ENCODE results near the gene PPP6R1. TPM values are rescaled to one million over a fixed set of nuclear protein-coding genes. Genes with fewer than 3 reads are reported as not detected.
A peak's percentile ranks its signal among the peaks of the same experiment; 100 is the strongest.

The PPP6R1 gene
- total RNA-seq, 1 donor from 2014 or later: 73.0 TPM

- Mint-ChIP-seq H3K9me3 (no peaks in the 10 kb centered on the region), H3K4me1 (peaks cover 3% of the 10 kb centered on the region), H3K27ac (no peak overlapping the region), H3K27me3 (ENCODE audit: low read depth) (no peaks in the 10 kb centered on the region), H3K36me3 (peaks cover 14% of the 10 kb centered on the region), H3K4me3 (no peak overlapping the region)
- no peak for TF ChIP-seq CTCF (IDR thresholded peaks at IDR 0.05; ENCODE audit: unreplicated experiment)
- no peak for DNase-seq (ENCODE audit: low spot score in 2 of 2, unreplicated experiment in 2 of 2)
Measured at GRCh38 chr19:55229145-55229788, 29.6 kb downstream of the PPP6R1 start.

DNA sequence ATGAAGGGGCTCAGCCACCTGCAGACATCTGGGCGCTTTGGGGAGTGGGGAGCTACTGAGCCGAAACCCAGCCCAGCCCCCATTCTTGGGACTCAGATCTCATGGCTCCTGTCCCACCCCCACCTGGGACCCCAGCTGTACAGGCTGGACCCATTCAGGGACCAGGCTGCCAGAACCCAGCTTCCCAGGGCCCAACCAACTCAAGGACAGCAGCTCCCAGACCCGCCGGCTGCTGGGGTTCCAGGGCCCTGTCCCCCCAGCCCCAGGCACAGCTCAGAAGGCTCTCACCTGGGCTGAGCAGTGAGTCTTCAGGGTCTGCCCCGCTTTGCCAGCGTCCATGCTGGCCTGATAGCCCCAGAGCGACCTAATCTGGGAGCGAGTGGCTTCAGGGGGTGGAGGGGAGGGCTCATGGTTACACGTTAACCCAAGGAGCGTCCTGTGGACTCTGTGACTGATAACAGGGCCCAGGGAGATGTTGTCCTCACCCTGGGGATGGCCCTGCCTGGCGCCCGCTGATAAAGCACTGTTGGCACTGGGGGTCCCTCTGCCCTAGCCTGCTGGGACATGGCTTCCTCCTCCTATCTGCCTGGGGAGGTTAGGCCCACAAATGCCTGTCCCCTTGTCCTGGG lies 30.3 kb downstream of the PPP6R1 start, which contains the start of gene TMEM86B:
TSS of gene TMEM86B (minus strand) at position 361 of the 629 bp plus-strand sequence. CDS start at position 339, 22 bp downstream.
- Mint-ChIP-seq H3K4me1 (peaks cover 3% of the 10 kb centered on the region), H3K27ac (peak within 1 kb of the TSS; percentile 50), H3K4me3 (no peak within 1 kb of the TSS), H3K36me3 (peaks cover 11% of the 10 kb centered on the region), H3K27me3 (ENCODE audit: low read depth) (no peaks in the 10 kb centered on the region), H3K9me3 (no peaks in the 10 kb centered on the region)
- no peak for TF ChIP-seq CTCF (IDR thresholded peaks at IDR 0.05; ENCODE audit: unreplicated experiment)
- no peak for DNase-seq (ENCODE audit: low spot score in 2 of 2, unreplicated experiment in 2 of 2)

GRCh38 chr19:55228015-55228391 lies 30.8 kb downstream of the PPP6R1 start:
- H3K36me3 Mint-ChIP-seq: peaks cover 11% of the 10 kb centered on the region
- no peak for DNase-seq (ENCODE audit: low spot score in 2 of 2, unreplicated experiment in 2 of 2)
- H3K27ac Mint-ChIP-seq: peak overlapping the region; percentile 50
- H3K9me3 Mint-ChIP-seq: no peaks in the 10 kb centered on the region
- H3K27me3 Mint-ChIP-seq (ENCODE audit: low read depth): no peaks in the 10 kb centered on the region
- no peak for TF ChIP-seq CTCF (IDR thresholded peaks at IDR 0.05; ENCODE audit: unreplicated experiment)
- peaks cover 3% of the 10 kb centered on the region for H3K4me1 Mint-ChIP-seq
- H3K4me3 Mint-ChIP-seq: no peak overlapping the region

DNA sequence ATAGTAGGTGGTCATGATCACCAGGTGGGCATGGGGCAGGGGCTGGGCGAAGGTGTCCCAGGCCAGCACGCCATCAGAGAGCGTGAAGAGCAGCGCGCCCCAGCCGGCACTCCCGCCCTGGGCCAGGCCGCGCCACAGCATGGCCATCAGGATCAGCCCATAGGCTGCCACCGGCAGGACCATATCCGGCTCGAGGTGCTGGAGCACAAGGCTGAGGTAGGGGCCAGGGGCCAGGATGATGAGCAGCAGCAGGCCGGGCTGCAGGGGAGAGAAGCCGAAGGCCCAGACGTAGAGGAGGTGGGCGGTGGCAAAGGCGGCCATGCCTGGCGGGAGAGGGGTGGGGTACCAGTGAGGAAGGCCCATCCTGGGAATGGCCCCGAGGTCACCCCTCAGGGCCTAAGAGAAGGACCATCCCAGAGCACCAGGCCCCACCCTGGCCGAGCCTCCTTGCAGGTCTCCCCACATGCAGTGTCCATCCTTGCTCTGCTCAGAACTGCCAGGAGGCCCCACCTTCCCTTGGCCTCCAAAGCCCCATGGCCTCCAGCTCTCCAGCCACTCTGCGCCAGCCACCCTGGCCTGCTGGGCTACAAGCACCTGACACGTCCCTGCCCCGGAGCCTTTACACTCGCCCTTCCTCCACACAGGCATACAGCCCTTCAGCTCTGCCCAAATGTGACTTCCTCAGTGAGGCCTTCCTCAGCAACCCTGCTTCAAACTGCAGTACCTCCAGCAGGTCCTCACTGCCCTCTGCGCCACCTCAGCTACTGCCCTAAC lies 31.4 kb downstream of the PPP6R1 start:
- H3K36me3 Mint-ChIP-seq: peaks cover 11% of the 10 kb centered on the region
- TF ChIP-seq CTCF (IDR thresholded peaks at IDR 0.05; ENCODE audit: unreplicated experiment): no peak
- no peaks in the 10 kb centered on the region for H3K27me3 Mint-ChIP-seq (ENCODE audit: low read depth)

GRCh38 chr19:55226788-55227187 lies 32.0 kb downstream of the PPP6R1 start:
- TF ChIP-seq CTCF (IDR thresholded peaks at IDR 0.05; ENCODE audit: unreplicated experiment): no peak
- no peaks in the 10 kb centered on the region for H3K9me3 Mint-ChIP-seq
- no peaks in the 10 kb centered on the region for H3K27me3 Mint-ChIP-seq (ENCODE audit: low read depth)
- no peak overlapping the region for H3K27ac Mint-ChIP-seq
- peaks cover 3% of the 10 kb centered on the region for H3K4me1 Mint-ChIP-seq
- H3K4me3 Mint-ChIP-seq: no peak overlapping the region
- H3K36me3 Mint-ChIP-seq: peaks cover 10% of the 10 kb centered on the region
- no peak for DNase-seq (ENCODE audit: low spot score in 2 of 2, unreplicated experiment in 2 of 2)

More for the DNA sequence above, 31.4 kb downstream of the PPP6R1 start:
- Mint-ChIP-seq H3K27ac (no peak overlapping the region), H3K4me1 (peaks cover 3% of the 10 kb centered on the region), H3K9me3 (no peaks in the 10 kb centered on the region), H3K4me3 (no peak overlapping the region)
- no peak for DNase-seq (ENCODE audit: low spot score in 2 of 2, unreplicated experiment in 2 of 2)

Measured in mesothelial cell of epicardium (in vitro differentiated cells).